GM18499 (cell line): ENCODE measurements around the gene MYO15B.
"Not testable (repeated sequence)": the region's sequence is repeated elsewhere in the genome, so short reads cannot be mapped to it uniquely, and the experiment has no call there.

Source experiments
- ATAC-seq: cut with Tn5 transposase; IDR thresholded peaks from one replicate; pipeline ENCODE4 v1.9.1; 2021; ENCODE audit warnings: moderate number of reproducible peaks; ENCODE audit not compliant: insufficient read depth, unreplicated experiment

The MYO15B gene

DNA sequence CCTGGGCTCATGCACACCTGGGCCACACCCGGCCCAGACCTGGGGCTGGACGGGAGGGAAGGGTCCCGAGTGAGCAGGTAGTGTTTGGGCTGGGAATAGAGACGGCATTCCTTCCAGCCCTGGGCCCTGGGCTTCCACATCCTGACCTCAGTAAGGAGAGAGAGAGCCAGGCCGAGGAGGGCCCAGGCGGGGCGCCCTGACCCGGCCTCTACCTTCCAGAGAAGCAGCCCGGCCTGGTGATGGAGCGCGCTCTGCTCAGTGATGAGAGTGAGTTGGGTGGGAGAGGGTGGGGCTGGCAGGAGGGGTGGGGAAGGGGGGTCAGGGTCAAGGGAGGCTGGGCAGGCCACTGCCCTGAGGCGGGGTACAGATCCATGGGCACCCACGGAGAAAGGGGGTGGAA lies 13.6 kb upstream of the MYO15B start:
- ATAC-seq, result no peak

DNA sequence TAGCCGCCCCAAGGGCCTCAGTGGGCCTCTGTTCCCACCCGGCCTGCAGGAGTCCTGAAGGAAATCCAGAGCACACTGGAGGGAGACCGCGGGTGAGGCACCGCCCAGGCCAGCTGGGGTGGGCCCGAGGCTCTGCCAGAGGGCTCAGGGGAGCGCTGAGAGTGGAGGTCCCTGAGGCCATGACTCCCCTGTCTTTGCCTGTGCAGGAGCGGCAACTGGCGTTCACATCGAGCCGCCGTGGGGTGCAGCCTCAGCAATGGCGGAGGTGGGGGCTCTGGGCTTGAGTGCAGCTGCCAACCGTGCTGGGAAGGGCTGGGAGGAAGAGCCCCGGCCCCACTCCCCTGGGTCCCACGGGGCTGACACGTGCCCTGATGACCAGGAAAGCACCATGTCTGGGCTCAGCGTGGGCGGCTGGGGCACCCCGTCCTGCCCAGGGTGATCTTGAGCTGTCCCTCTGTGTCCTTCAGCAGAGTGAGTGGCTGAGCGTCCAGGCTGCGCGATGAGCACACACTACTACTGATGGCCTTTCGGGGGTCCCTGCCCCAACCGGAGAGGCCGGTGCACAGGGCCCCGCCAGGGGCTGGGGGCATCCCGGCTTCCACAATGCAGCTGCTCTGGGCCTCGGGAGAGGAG lies 13.1 kb upstream of the MYO15B start:
- no peak for ATAC-seq

DNA sequence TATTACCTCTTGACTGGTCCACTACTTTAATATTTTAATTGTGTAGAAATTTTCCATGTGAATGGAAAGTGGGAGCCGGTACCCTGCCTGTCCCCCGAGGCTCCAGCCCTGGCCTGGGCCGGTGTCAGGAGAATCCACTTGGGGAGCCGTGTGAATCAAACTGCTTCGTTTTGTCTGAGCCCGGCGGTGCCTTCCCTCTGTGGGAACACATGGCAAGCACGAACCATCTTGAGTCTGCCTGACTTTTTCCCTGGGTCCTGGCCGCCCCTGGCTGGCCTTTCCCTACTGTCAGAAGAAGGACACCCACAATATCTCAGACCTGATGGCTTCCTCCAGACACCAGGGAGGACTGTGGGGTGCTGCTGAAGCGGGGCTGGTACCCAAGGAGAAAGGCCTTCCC lies 12.4 kb upstream of the MYO15B start:
- ATAC-seq, result no peak

- ATAC-seq, result no peak
Measured at GRCh38 chr17:75575728-75576127, 11.9 kb upstream of the MYO15B start.

- ATAC-seq, result no peak
Measured at GRCh38 chr17:75576661-75577060, 10.9 kb upstream of the MYO15B start.

GRCh38 chr17:75581121-75581725 lies 6.4 kb upstream of the MYO15B start:
- not testable (repeated sequence) for ATAC-seq

DNA sequence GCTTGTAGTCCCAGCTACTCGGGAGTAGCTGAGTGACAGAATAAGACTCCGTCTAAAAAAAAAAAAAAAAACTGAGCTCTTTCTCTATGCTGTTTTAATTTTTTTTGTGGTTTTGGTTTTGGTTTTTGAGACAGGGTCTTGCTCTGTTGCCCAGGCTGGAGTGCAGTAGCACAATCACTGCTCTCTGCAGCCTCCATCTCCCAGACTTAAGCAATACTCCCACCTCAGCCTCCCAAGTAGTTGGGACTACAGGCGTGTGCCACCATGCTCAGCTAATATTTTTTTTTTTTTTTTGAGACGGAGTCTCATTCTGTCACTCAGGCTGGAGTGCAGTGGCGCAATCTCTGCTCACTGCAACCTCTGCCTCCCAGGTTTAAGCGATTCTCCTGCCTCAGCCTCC lies 4.4 kb upstream of the MYO15B start:
- ATAC-seq, result not testable (repeated sequence)

DNA sequence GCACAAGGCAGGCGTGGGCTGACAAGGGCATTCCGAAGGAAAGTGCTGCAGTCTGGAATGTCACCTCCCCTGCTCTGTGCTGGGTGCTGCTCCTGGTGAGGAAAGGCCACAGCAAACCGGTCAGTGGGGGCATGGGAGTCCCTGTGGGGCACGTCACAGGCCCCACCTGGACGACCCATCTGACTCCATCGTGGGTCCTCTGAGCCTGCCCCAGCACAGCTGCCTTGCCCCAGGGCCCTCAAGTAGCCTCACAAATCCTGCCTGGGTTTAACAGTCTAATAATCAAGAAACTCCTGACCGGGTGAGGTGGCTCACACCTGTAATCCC lies 2.8 kb upstream of the MYO15B start:
- no peak for ATAC-seq

DNA sequence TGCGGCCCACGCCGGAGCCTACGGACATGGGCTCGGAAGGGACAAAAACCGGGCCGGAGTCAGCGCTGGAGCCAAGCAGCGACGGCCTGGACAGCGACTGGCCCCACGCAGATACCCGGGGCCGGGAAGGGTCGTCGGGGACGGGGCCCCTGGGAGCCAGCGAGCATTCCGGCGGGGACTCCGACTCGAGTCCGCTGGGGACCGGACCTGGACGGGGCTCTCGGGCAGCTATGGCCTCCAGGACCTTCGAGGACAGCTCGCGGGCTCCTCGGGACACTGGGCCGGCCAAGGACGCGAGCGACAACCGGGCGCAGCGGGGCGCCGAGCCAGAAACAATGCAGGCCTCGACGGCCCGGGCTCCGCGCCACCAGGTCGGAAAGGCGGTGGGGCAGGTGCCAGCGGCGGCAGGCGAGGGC lies 1.0 kb downstream of the MYO15B start:
- no peak for ATAC-seq

GRCh38 chr17:75589012-75589918 lies 1.7 kb downstream of the MYO15B start:
- ATAC-seq, result no peak

GRCh38 chr17:75589919-75590303 lies 2.3 kb downstream of the MYO15B start:
- ATAC-seq, result no peak

- no peak for ATAC-seq
Measured at GRCh38 chr17:75590314-75590761, 2.7 kb downstream of the MYO15B start.

GRCh38 chr17:75590849-75591721 lies 3.5 kb downstream of the MYO15B start:
- no peak for ATAC-seq

DNA sequence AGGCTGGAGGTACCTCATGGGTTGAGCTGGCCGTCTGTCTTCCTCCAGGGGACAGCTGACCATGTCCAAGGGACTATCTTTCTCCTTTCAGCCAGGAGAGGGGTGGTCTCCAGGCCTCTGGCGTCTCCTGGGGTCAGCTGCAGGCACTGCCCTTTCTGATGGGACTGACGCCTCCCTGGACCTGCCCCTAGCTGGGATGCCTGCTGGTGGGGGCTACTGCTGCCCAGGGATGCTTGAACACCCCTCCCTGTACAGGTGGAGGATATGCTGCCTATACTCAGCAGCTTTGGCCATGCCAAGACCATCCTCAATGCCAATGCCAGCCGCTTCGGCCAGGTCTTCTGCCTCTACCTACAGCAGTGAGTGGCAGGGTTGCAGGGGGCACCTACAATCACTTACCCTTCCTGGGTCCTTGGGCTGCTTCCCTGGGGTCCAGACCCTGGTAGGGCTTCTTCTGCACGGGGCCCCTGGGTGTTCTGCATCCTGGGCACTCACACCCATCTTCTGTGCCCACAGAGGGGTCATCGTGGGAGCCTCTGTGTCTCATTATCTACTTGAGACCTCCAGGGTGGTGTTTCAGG lies 4.2 kb downstream of the MYO15B start:
- no peak for ATAC-seq

DNA sequence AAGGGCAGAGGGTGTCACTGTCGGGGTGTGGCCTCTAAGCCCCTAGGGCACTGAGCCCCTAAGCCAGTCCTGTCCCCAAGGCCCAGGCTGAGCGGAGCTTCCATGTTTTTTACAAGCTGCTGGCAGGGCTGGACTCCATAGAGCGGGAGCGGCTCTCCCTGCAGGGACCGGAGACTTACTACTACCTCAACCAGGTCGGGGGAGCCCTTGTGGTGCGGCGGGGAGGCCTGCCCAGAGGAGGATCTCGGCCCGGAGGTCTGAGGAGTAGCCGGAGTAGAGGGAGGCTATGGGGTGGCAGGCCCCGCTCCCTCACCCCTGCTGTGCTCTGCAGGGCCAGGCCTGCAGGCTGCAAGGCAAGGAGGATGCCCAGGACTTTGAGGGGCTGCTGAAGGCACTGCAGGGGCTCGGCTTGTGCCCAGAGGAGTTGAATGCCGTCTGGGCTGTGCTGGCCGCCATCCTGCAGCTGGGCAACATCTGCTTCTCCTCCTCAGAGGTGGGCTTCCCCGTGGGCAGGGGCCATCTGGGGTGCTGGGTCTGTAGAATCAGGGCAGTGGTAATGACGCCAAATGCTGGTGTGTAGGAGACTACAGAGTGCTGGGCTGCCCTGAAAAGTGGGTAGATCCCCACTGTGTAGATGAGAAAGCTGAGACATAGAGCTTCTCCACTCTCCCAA lies 4.9 kb downstream of the MYO15B start:
- no peak for ATAC-seq

DNA sequence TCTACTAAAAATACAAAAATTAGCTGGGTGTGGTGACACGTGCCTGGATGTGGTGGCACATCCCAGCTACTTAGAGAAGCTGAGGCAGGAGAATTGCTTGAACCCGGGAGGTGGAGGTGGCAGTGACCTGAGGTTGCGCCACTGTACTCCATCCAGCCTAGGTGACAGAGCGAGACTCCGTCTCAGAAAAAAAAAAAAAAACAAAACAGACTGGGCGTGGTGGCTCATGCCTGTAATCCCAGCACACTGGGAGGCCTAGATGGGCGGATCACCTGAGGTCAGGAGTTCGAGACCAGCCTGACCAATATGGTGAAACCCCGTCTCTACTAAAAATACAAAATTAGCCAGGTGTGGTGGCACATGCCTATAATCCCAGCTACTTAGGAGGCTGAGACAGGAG lies 5.8 kb downstream of the MYO15B start:
- ATAC-seq, result not testable (repeated sequence)

- ATAC-seq, result no peak
Measured at GRCh38 chr17:75594499-75595283, 7.1 kb downstream of the MYO15B start.

- ATAC-seq, result no peak
Measured at GRCh38 chr17:75595284-75595919, 7.8 kb downstream of the MYO15B start.
